AG04450 (cell line): ENCODE results near the gene COTL1. TPM values are rescaled to one million over a fixed set of nuclear protein-coding genes. Genes with fewer than 3 reads are reported as not detected.

Experiments
- CTCF ChIA-PET: fragments of 300-600, 350-600 bp; formaldehyde crosslinking; extraction: SDS; loops from one replicate; lab custom pipeline; 2022; ENCODE audit warnings: antibody characterized with exemption, inconsistent platforms; lab: Charles Lee
- POLR2A ChIA-PET: fragments of 350-600 bp; formaldehyde crosslinking; extraction: SDS; loops from one replicate; lab custom pipeline; 2021; ENCODE audit warnings: antibody characterized with exemption, inconsistent platforms; lab: Yijun Ruan, JAX
- DNase-seq: peaks from one replicate; pipeline ENCODE4 v3.0.0-alpha.2; 2011; ENCODE audit warnings: low read depth, low spot score
- H3K27ac ChIP-seq: one replicate; pipeline ENCODE4 v1.5.1; 2012; ENCODE audit warnings: low read depth, low read length, control low read depth
- H3K27me3 ChIP-seq: one replicate; pipeline ENCODE4 v1.6.0; 2012; ENCODE audit warnings: low read length; ENCODE audit not compliant: control insufficient read depth, insufficient read depth
- H3K4me3 ChIP-seq: 2 replicates; pipeline ENCODE4 v1.5.1; 2011; ENCODE audit warnings: mild to moderate bottlenecking, low read depth, low read length, control low read depth
- H3K9me3 ChIP-seq: 2 replicates; pipeline ENCODE4 v1.5.1; 2012; ENCODE audit warnings: low read length; ENCODE audit not compliant: control insufficient read depth, insufficient read depth
- polyA plus RNA-seq: library from polyadenylated mRNA; depleted of rRNA; stranded (reverse); fragments of >200 nt; gene quantifications from 2 replicates; pipeline ENCODE4 v1.2.3, GENCODE V29; 2011
- TF ChIP-seq, protein P1 (sequence below): IDR thresholded peaks from 2 replicates; pipeline ENCODE4 v1.5.1; 2011; ENCODE audit warnings: low read depth, low read length, control low read depth, inconsistent platforms

The COTL1 gene
- polyA plus RNA-seq, 1 experiment = 153 TPM

DNA sequence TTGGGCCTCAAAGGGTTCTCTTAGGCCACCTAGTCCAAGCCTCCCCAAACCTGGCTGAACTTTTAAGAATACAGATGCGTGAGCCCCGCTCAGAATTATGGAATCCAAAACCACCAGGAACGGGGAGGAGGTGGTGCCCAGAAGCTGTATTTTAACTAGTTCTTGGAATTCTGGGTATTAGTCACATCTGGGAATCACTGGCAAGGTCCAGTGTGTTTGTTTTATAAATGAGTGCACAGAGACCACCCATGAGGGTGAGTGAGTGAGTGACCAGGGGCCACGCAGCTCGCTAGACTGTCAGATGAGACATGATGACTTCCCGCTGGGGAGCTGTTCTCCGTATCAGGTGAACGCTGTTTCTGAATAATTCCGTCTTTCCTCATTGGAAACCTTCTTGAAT is 44.6 kb upstream of the COTL1 start:
- Histone ChIP-seq H3K27ac (peak overlapping the region; percentile 21), H3K9me3 (peaks cover 5% of the 10 kb centered on the region; the same call in 1 of the 2 replicates), H3K4me3 (no peak overlapping the region), H3K27me3 (no peaks in the 10 kb centered on the region)
- POLR2A ChIA-PET = no interaction called here
- no peak for DNase-seq
- CTCF ChIA-PET = interaction anchor here (0.5 to 3.9 kb wide), 5 partner anchors 10 to 152 kb away, joined by 3 to 40 read pairs (median 5); no protein-coding TSS in a partner anchor
- TF ChIP-seq, protein P1, sequence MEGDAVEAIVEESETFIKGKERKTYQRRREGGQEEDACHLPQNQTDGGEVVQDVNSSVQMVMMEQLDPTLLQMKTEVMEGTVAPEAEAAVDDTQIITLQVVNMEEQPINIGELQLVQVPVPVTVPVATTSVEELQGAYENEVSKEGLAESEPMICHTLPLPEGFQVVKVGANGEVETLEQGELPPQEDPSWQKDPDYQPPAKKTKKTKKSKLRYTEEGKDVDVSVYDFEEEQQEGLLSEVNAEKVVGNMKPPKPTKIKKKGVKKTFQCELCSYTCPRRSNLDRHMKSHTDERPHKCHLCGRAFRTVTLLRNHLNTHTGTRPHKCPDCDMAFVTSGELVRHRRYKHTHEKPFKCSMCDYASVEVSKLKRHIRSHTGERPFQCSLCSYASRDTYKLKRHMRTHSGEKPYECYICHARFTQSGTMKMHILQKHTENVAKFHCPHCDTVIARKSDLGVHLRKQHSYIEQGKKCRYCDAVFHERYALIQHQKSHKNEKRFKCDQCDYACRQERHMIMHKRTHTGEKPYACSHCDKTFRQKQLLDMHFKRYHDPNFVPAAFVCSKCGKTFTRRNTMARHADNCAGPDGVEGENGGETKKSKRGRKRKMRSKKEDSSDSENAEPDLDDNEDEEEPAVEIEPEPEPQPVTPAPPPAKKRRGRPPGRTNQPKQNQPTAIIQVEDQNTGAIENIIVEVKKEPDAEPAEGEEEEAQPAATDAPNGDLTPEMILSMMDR = no peak

DNA sequence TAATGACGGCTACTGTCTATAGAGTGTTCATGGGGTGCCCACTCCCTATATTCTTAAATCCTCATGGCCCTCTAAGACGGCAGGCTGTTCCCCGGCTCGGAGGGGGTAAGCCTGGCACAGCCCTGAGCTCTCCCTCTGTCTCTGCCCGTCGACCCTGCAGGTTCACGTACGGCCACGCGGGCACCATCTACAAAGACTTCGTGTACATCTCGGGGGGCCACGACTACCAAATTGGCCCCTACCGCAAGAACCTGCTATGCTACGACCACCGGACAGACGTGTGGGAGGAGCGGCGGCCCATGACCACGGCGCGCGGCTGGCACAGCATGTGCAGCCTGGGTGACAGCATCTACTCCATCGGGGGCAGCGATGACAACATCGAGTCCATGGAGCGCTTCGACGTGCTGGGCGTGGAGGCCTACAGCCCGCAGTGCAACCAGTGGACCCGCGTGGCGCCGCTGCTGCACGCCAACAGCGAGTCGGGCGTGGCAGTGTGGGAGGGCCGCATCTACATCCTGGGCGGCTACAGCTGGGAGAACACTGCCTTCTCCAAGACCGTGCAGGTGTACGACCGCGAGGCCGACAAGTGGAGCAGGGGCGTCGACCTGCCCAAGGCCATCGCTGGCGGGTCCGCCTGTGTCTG is 43.7 kb upstream of the COTL1 start:
- no peaks in the 10 kb centered on the region for H3K27me3 ChIP-seq
- CTCF ChIA-PET = interaction anchor here (3.9 kb wide), 1 partner anchor 11 kb away, joined by 40 read pairs; no protein-coding TSS in a partner anchor
- no peak overlapping the region for H3K4me3 ChIP-seq
- no peak for DNase-seq
- H3K27ac ChIP-seq = no peak overlapping the region
- POLR2A ChIA-PET = interaction anchor here (0.5 kb wide), 1 partner anchor 160 kb away, joined by 4 read pairs; no protein-coding TSS in a partner anchor
- H3K9me3 ChIP-seq = peaks cover 5% of the 10 kb centered on the region; the same call in 1 of the 2 replicates
- TF ChIP-seq, protein P1 = no peak

DNA sequence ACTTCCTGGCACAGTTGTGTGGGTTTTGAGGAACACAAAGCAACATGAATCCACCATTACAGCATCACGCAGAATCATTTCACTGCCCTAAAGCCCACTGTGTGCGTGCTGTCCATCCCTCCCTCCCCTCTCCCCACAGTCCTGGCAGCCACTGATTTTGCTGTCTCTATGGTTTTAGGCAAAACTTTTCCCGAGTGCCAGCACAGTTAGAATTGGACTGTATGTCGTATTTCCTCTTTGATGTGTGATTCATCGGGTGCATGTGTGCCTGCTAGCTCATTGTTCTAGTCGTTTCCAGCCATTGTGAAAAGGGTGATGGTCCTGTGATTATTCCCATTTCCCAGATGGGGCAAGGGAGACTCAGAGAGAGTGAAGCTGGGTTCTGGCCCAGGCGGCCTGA is 43.1 kb upstream of the COTL1 start:
- TF ChIP-seq, protein P1 = no peak
- Histone ChIP-seq H3K27ac (no peak overlapping the region), H3K27me3 (no peaks in the 10 kb centered on the region), H3K4me3 (no peak overlapping the region), H3K9me3 (peaks cover 5% of the 10 kb centered on the region; the same call in 1 of the 2 replicates)
- POLR2A ChIA-PET = no interaction called here
- CTCF ChIA-PET = interaction anchor here (3.9 kb wide), 1 partner anchor 11 kb away, joined by 40 read pairs; no protein-coding TSS in a partner anchor
- DNase-seq = no peak

DNA sequence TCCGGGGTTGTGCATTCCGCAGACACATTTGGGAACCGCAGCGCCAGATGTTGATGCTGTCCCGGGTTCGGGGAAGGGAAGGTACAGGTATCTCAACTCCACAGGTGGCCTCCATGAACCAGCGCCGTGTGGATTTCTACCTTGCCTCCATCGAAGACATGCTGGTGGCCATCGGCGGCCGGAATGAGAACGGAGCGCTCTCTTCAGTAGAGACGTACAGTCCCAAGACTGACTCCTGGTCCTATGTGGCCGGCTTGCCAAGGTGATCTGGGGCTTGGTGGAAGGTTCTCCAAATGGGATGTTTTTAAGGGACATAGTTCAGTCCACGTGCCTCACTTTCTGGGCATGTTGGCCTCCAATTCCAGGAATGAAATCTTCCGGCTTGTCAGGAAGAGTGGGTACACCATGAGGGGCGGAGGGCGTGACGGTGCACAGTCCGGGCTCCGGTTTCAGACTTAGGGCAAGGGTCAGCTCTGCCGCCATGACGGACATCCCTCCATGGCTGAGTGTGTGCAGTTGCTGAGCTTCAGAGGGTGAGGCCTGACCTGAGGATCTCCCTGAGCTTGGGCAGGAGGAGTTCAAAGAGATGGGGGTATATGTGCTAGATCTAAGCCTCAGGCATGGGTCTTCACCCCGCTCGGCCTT is 41.9 kb upstream of the COTL1 start:
- POLR2A ChIA-PET = no interaction called here
- Histone ChIP-seq H3K9me3 (peaks cover 5% of the 10 kb centered on the region; the same call in 1 of the 2 replicates), H3K4me3 (no peak overlapping the region), H3K27me3 (no peaks in the 10 kb centered on the region), H3K27ac (no peak overlapping the region)
- DNase-seq = no peak
- CTCF ChIA-PET = interaction anchor here (1.8 kb wide), 1 partner anchor 12 kb away, joined by 9 read pairs; no protein-coding TSS in a partner anchor
- TF ChIP-seq, protein P1 = no peak

DNA sequence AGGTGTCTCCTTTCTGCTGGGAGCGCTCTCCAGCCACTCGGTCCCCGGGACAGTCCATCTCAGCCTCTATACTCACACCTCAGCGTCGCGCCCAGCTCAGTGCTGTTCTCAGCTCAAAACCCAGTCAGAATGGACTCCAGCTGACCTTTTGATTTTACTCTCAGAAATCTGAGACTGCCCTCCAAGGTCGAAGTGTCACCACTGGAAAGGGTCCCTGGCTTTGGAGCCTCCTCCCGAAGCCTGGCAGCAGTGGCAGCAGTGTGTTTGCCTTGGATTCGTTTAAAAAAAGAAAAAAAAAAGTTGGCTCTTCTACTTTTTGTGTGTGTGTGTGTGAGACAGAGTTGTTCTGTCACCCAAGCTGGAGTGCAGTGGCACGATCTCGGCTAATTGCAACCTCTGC is 40.8 kb upstream of the COTL1 start:
- CTCF ChIA-PET = interaction anchor here (1.8 kb wide), 1 partner anchor 14 kb away, joined by 9 read pairs; no protein-coding TSS in a partner anchor
- Histone ChIP-seq H3K27me3 (no peaks in the 10 kb centered on the region), H3K27ac (no peak overlapping the region), H3K9me3 (peaks cover 5% of the 10 kb centered on the region; the same call in 1 of the 2 replicates), H3K4me3 (no peak overlapping the region)
- TF ChIP-seq, protein P1 = no peak
- POLR2A ChIA-PET = no interaction called here
- DNase-seq = no peak
